GM12892 (cell line): ENCODE results near the gene THSD7B.

Source experiments
- POLR2A ChIP-seq: IDR thresholded peaks from 2 replicates; pipeline ENCODE4 v1.6.1; 2011; ENCODE audit warnings: low read depth, low read length, control low read depth
- POLR2AphosphoS5 ChIP-seq: IDR thresholded peaks from 2 replicates; pipeline ENCODE4 v1.6.1; 2011; ENCODE audit warnings: low read depth, low read length, control low read depth
- TAF1 ChIP-seq: IDR thresholded peaks from 2 replicates; pipeline ENCODE4 v1.6.1; 2011; ENCODE audit warnings: low read depth, mild to moderate bottlenecking, control low read depth, low read length, borderline replicate concordance

DNA sequence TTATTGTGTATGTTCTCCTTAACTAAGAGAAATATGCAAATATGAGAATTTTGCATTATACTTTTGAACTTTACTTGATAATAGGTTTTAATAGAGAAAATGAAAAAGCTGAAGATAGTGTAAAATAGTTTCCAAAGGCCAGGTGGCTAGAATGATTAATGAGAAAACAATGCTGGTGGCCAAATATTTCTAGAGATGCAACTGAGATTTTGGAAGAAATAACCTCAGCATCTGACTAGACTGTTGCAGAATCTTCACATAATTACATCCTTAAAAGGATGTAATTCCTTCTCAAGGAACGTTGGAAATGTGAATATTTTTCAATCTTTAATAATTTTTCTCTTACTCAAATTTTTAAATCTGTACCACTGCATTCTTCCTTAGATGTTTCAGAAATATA lies 434.4 kb downstream of the THSD7B start:
- TF ChIP-seq POLR2A (no peak), POLR2AphosphoS5 (no peak), TAF1 (no peak)
